ENCODE measurements around the gene RIOK3. TPM values are rescaled to one million over a fixed set of nuclear protein-coding genes. Genes with fewer than 3 reads are reported as not detected.

The RIOK3 gene
- total RNA-seq, 1 experiment from 2014 or later, result 42.5 TPM

GRCh38 chr18:23438046-23438377 lies 15.1 kb upstream of the RIOK3 start:
- no peaks in the 10 kb centered on the region for H4K20me1 ChIP-seq (ENCODE audit: insufficient read depth)
- H3K9me3 ChIP-seq (ENCODE audit: control insufficient read depth in 1 of 2, insufficient read depth in 1 of 2, low read depth in 1 of 2, low read length in 2 of 2), result no peaks in the 10 kb centered on the region
- no TSS peak for BruUV-seq (replicated peaks)
- H3K4me3 ChIP-seq (replicated peaks in 1 of 2; ENCODE audit: low read depth in 1 of 2, low read length in 2 of 2), result peak overlapping the region; percentile 66 to 81
- ChIA-PET RAD21 (ENCODE audit: low non-redundant PET in 1 of 2, low total read pairs in 2 of 2, uncharacterized antibody in 2 of 2, unreplicated experiment in 2 of 2) (interaction anchor here in 1 of 2 experiments (1.0 kb wide), 1 partner anchor 17 kb away, joined by 3 read pairs; no protein-coding TSS in a partner anchor), CTCF (no interaction called here), POLR2A (interaction anchor here (1.4 kb wide), 1 partner anchor 15 kb away, joined by 3 read pairs; the partner anchor contains the start of gene RIOK3)
- peak overlapping the region; percentile 100 for H2AFZ ChIP-seq (ENCODE audit: low read depth, low read length, poor library complexity, severe bottlenecking)
- no peak overlapping the region; the same call in 1 of the 2 replicates for H3K9ac ChIP-seq (ENCODE audit: low read length)
- no peak overlapping the region for H3K27ac ChIP-seq (ENCODE audit: low read depth, low read length)
- DNase-seq (ENCODE audit: low read depth, low spot score), result no peak
- H3K4me2 ChIP-seq (ENCODE audit: low read length), result peak overlapping the region; percentile 90
- peaks cover 10% of the 10 kb centered on the region for H3K79me2 ChIP-seq (ENCODE audit: insufficient read depth, low read length)
- no peaks in the 10 kb centered on the region for H3K36me3 ChIP-seq (ENCODE audit: control insufficient read depth in 1 of 2, insufficient read depth in 2 of 2, low read length in 2 of 2)
- H3K4me1 ChIP-seq (ENCODE audit: control insufficient read depth in 1 of 2, insufficient read depth in 2 of 2, low read length in 2 of 2), result peaks cover 5 to 18% of the 10 kb centered on the region in 2 experiments; a peak in 3 of 4 replicates
- TF ChIP-seq CBX3 (IDR thresholded peaks at IDR 0.05; ENCODE audit: low read depth) (no peak), REST (IDR thresholded peaks at IDR 0.05; ENCODE audit: low read depth) (no peak), RAD21 (IDR thresholded peaks at IDR 0.05; ENCODE audit: low read depth) (no peak), SRF (IDR thresholded peaks at IDR 0.05; ENCODE audit: low read depth) (no peak), ELF1 (IDR thresholded peaks at IDR 0.05; ENCODE audit: borderline replicate concordance, low read depth) (no peak), TCF7L2 (IDR thresholded peaks at IDR 0.05; ENCODE audit: borderline replicate concordance, extremely low read depth, insufficient read depth, insufficient read length) (no peak), ATF3 (IDR thresholded peaks at IDR 0.05) (no peak), FOSL1 (IDR thresholded peaks at IDR 0.05; ENCODE audit: low read depth) (no peak), ZFX (IDR thresholded peaks at IDR 0.05) (no peak), JUND (IDR thresholded peaks at IDR 0.05) (no peak), POLR2A (IDR thresholded peaks at IDR 0.05; ENCODE audit: borderline replicate concordance, extremely low read depth, insufficient read depth, insufficient read length) (no peak), ZBTB33 (IDR thresholded peaks at IDR 0.05; ENCODE audit: extremely low read depth, insufficient replicate concordance, low read length) (no peak), MAX (IDR thresholded peaks at IDR 0.05) (no peak), CEBPB (IDR thresholded peaks at IDR 0.05; ENCODE audit: low read depth) (no peak), POLR2AphosphoS5 (IDR thresholded peaks at IDR 0.05; ENCODE audit: low read depth, low read length) (no peak), SIN3A (IDR thresholded peaks at IDR 0.05; ENCODE audit: low read depth) (no peak), CTCF (IDR thresholded peaks at IDR 0.05 in 2 of 3, conservative IDR thresholded peaks at IDR 0.05 in 1 of 3; ENCODE audit: borderline replicate concordance in 1 of 3, insufficient read depth in 1 of 3, low read depth in 2 of 3, low read length in 2 of 3) (no peak), EGR1 (IDR thresholded peaks at IDR 0.05; ENCODE audit: low read depth) (no peak)
- ATAC-seq, result peak; percentile 4; the same call in 1 of the 2 replicates
- intact Hi-C loops (cut with micrococcal nuclease), result no loop called here
- no peaks in the 10 kb centered on the region for H3K9me2 ChIP-seq (ENCODE audit: insufficient read depth)
- no peaks in the 10 kb centered on the region for H3K27me3 ChIP-seq (ENCODE audit: insufficient read depth, low read length)

All from HCT116 (cell line).